NOMO-1 (cell line): ENCODE data around the gene FBXO33.

Experiments
- DNase-seq, 2 experiments: peaks; one replicate each; lab custom pipeline; 2025; ENCODE audit not compliant: unreplicated experiment in 2 of 2; lab: John Stamatoyannopoulos, UW

FBXO33 gene

GRCh38 chr14:39432179-39432618, at the start of gene FBXO33:
FBXO33 (minus strand) TSS chr14:39432433; CDS start chr14:39432162, 271 bp downstream.
- peak; percentile 94 for DNase-seq

GRCh38 chr14:39474416-39474911, 42.2 kb upstream of the FBXO33 start:
- no peak for DNase-seq

- peak; percentile 52 for DNase-seq
These were observed 39.8 kb upstream of the FBXO33 start for GRCh38 chr14:39472078-39472477.

- DNase-seq: peak; percentile 19 to 41
These were observed 37.0 kb upstream of the FBXO33 start for GRCh38 chr14:39469094-39469710.

- peak; percentile 5 to 22 for DNase-seq
These were observed 35.8 kb upstream of the FBXO33 start for GRCh38 chr14:39467889-39468524.

GRCh38 chr14:39459795-39460478, 27.7 kb upstream of the FBXO33 start:
- DNase-seq: no peak

- DNase-seq: no peak
These were observed 24.5 kb upstream of the FBXO33 start for GRCh38 chr14:39456702-39457250.

- no peak for DNase-seq
These were observed 22.8 kb upstream of the FBXO33 start for GRCh38 chr14:39454906-39455539.

- no peak for DNase-seq
These were observed 20.4 kb upstream of the FBXO33 start for GRCh38 chr14:39452680-39453079.

GRCh38 chr14:39451811-39452210, 19.6 kb upstream of the FBXO33 start:
- no peak for DNase-seq

GRCh38 chr14:39447175-39447661, 15.0 kb upstream of the FBXO33 start:
- DNase-seq: no peak

GRCh38 chr14:39446131-39446744, 14.0 kb upstream of the FBXO33 start:
- DNase-seq: no peak

- no peak for DNase-seq
These were observed 10.1 kb upstream of the FBXO33 start for GRCh38 chr14:39442293-39442692.

- no peak for DNase-seq
These were observed 9.6 kb upstream of the FBXO33 start for GRCh38 chr14:39441805-39442204.

- no peak for DNase-seq
These were observed 8.7 kb upstream of the FBXO33 start for GRCh38 chr14:39440975-39441374.

GRCh38 chr14:39435241-39435640, 3.0 kb upstream of the FBXO33 start:
- no peak for DNase-seq

- DNase-seq: no peak
These were observed 2.2 kb upstream of the FBXO33 start for GRCh38 chr14:39434401-39434800.

- no peak for DNase-seq
These were observed 1.2 kb upstream of the FBXO33 start for GRCh38 chr14:39433452-39433813.

GRCh38 chr14:39432619-39433451, 602 bp upstream of the FBXO33 start:
- peak; percentile 81 for DNase-seq
